IMR-90 (cell line): ENCODE measurements around the gene CSHL1. TPM values are rescaled to one million over a fixed set of nuclear protein-coding genes. Genes with fewer than 3 reads are reported as not detected.
"Not testable (repeated sequence)": the region's sequence is repeated elsewhere in the genome, so short reads cannot be mapped to it uniquely, and the experiment has no call there.

Source experiments
- ATAC-seq: fragments of 200-7000 bp; cut with Tn5 transposase; 2 replicates; pipeline ENCODE4 v1.9.1; 2020; ENCODE audit warnings: low read depth, mild to moderate bottlenecking, moderate library complexity
- BruUV-seq: library from RNA; stranded (reverse); fragments of 400-500 nt; replicated peaks from 2 replicates; lab custom pipeline; 2021; lab: Mats Ljungman, UMichigan
- CTCF ChIA-PET: fragments of 300-600 bp; formaldehyde crosslinking; extraction: SDS; loops from one replicate; lab custom pipeline; 2021; ENCODE audit warnings: antibody characterized with exemption; lab: Yijun Ruan, JAX
- POLR2A ChIA-PET: fragments of 300-600 bp; sonication (Branson Sonifier 250); formaldehyde crosslinking; loops from one replicate; lab custom pipeline; 2022; ENCODE audit warnings: antibody characterized with exemption; ENCODE audit not compliant: unreplicated experiment; lab: Charles Lee
- DNase-seq: peaks from one replicate; pipeline ENCODE4 v3.0.0; 2013
- H2AFZ ChIP-seq: replicated peaks from 2 replicates; pipeline ENCODE3; 2013; ENCODE audit warnings: low read length, mild to moderate bottlenecking; ENCODE audit not compliant: poor library complexity
- H2AK5ac ChIP-seq: 2 replicates; pipeline ENCODE4 v1.6.1; 2013; ENCODE audit warnings: low read depth, low read length, inconsistent platforms
- H2AK9ac ChIP-seq: replicated peaks from 2 replicates; pipeline ENCODE3; 2013; ENCODE audit warnings: mild to moderate bottlenecking, low read depth, low read length, moderate library complexity; ENCODE audit not compliant: poor library complexity
- H2BK120ac ChIP-seq: 2 replicates; pipeline ENCODE4 v1.6.1; 2013; ENCODE audit warnings: low read depth, low read length, inconsistent platforms
- H2BK15ac ChIP-seq: 3 replicates; pipeline ENCODE4 v1.6.1; 2013; ENCODE audit warnings: low read depth, low read length, inconsistent platforms
- H2BK20ac ChIP-seq: 2 replicates; pipeline ENCODE4 v1.6.1; 2013; ENCODE audit warnings: low read depth, mild to moderate bottlenecking, inconsistent platforms, low read length, moderate library complexity
- H2BK5ac ChIP-seq: 2 replicates; pipeline ENCODE4 v1.6.1; 2013; ENCODE audit warnings: mild to moderate bottlenecking, low read depth, low read length, inconsistent platforms; ENCODE audit not compliant: poor library complexity, severe bottlenecking
- H3K14ac ChIP-seq: replicated peaks from 2 replicates; pipeline ENCODE4 v1.6.1; 2013; ENCODE audit warnings: low read depth, low read length, inconsistent platforms
- H3K18ac ChIP-seq: 2 replicates; pipeline ENCODE4 v1.6.1; 2013; ENCODE audit warnings: low read depth, low read length, control low read depth
- H3K23ac ChIP-seq: 2 replicates; pipeline ENCODE4 v1.6.1; 2013; ENCODE audit warnings: low read depth, low read length, inconsistent platforms
- H3K27ac ChIP-seq: 2 replicates; pipeline ENCODE4 v1.5.1; 2013; ENCODE audit warnings: mild to moderate bottlenecking, control low read depth, low read length; ENCODE audit not compliant: insufficient read depth
- H3K27me3 ChIP-seq: 2 replicates; pipeline ENCODE4 v1.6.1; 2013; ENCODE audit warnings: low read length; ENCODE audit not compliant: control insufficient read depth, insufficient read depth
- H3K36me3 ChIP-seq: 2 replicates; pipeline ENCODE4 v1.6.1; 2013; ENCODE audit warnings: low read length, mixed read lengths; ENCODE audit not compliant: control insufficient read depth, insufficient read depth
- H3K4ac ChIP-seq: 2 replicates; pipeline ENCODE4 v1.6.1; 2013; ENCODE audit warnings: low read depth, low read length, inconsistent platforms
- H3K4me1 ChIP-seq: 2 replicates; pipeline ENCODE4 v1.6.1; 2013; ENCODE audit warnings: low read length, mixed read lengths; ENCODE audit not compliant: control insufficient read depth, insufficient read depth
- H3K4me2 ChIP-seq: 2 replicates; pipeline ENCODE4 v1.6.1; 2013; ENCODE audit warnings: low read depth, mild to moderate bottlenecking, control low read depth, low read length, moderate library complexity
- H3K4me3 ChIP-seq: 2 replicates; pipeline ENCODE4 v1.5.1; 2013; ENCODE audit warnings: low read depth, mild to moderate bottlenecking, control low read depth, low read length, moderate library complexity; ENCODE audit not compliant: insufficient read depth
- H3K56ac ChIP-seq: 2 replicates; pipeline ENCODE4 v1.6.1; 2013; ENCODE audit warnings: low read length, inconsistent platforms; ENCODE audit not compliant: insufficient read depth; ENCODE audit errors: extremely low read depth
- H3K79me1 ChIP-seq, 2 experiments: 2 replicates each; pipeline ENCODE4 v1.6.1; 2013; ENCODE audit warnings: low read length in 2 of 2, inconsistent platforms in 1 of 2, low read depth in 1 of 2
- H3K9ac ChIP-seq: 2 replicates; pipeline ENCODE4 v1.6.1; 2013; ENCODE audit warnings: low read depth, low read length, control low read depth
- H3K9me1 ChIP-seq: 2 replicates; pipeline ENCODE4 v1.6.1; 2013; ENCODE audit warnings: low read length, inconsistent platforms; ENCODE audit not compliant: insufficient read depth
- H3K9me3 ChIP-seq: 2 replicates; pipeline ENCODE4 v1.6.1; 2013; ENCODE audit warnings: low read length; ENCODE audit not compliant: control insufficient read depth, insufficient read depth
- H4K20me1 ChIP-seq: 2 replicates; pipeline ENCODE4 v1.6.1; 2013; ENCODE audit warnings: low read length, inconsistent platforms; ENCODE audit not compliant: insufficient read depth
- H4K5ac ChIP-seq: 2 replicates; pipeline ENCODE4 v1.6.1; 2013; ENCODE audit warnings: mild to moderate bottlenecking, low read depth, low read length, control low read depth
- H4K8ac ChIP-seq, 2 experiments: 2 replicates each; pipeline ENCODE4 v1.6.1; 2013; ENCODE audit warnings: low read depth in 2 of 2, low read length in 2 of 2, control low read depth in 1 of 2, inconsistent platforms in 1 of 2
- H4K91ac ChIP-seq: 2 replicates; pipeline ENCODE4 v1.6.1; 2013; ENCODE audit warnings: low read depth, low read length, inconsistent platforms; ENCODE audit not compliant: insufficient read depth
- WGBS, 2 experiments: methylation state at CpG; one replicate each; pipeline versions ENCODE4 v1.1.5 to v1.1.7; 2013; ENCODE audit warnings: missing lambda C conversion rate in 2 of 2; ENCODE audit not compliant: insufficient read length in 1 of 2; ENCODE audit errors: extremely low coverage in 2 of 2; 5-methylcytosine and 5-hydroxymethylcytosine counted together
- dilution Hi-C: fragments of 300-500 bp; cut with HindIII; formaldehyde crosslinking; loops from one replicate; pipeline ENCODE4 v1.14.3; 2018; ENCODE audit warnings: low sequenced_read_pairs; ENCODE audit not compliant: unreplicated experiment
- in situ Hi-C: fragments of 300-500 bp; cut with MboI; formaldehyde crosslinking; loops from 3 replicates; pipeline ENCODE4 v1.14.3; 2019; ENCODE audit warnings: low sequenced_read_pairs, inconsistent platforms, mixed read lengths
- intact Hi-C: fragments of 100-400 bp; cut with micrococcal nuclease; formaldehyde crosslinking; loops from 2 replicates; pipeline ENCODE4 v1.10.0; 2022
- polyA plus RNA-seq, 3 experiments: library from polyadenylated mRNA; depleted of rRNA; stranded (reverse); fragments of >200 nt; gene quantifications; 2 replicates each; pipeline ENCODE4 v1.2.3, GENCODE V29; 2012; ENCODE audit warnings: low replicate concordance in 1 of 3
- total RNA-seq: library from RNA; depleted of rRNA; stranded (reverse); fragments of >200 nt; gene quantifications from 2 replicates; pipeline ENCODE4 v1.2.3, GENCODE V29; 2012

Gene CSHL1
- total and polyA plus RNA-seq, 2 of the 4 experiments (the other 2 are of a cell fraction): not detected

GRCh38 chr17:63892316-63893037, 18.6 kb downstream of the CSHL1 start:
- H3K9ac ChIP-seq, in situ Hi-C loops, BruUV-seq, H2AK5ac ChIP-seq, ATAC-seq, H2BK120ac ChIP-seq, H3K4me2 ChIP-seq, H3K36me3 ChIP-seq, H3K9me3 ChIP-seq, H4K91ac ChIP-seq, H2BK5ac ChIP-seq, H4K5ac ChIP-seq, H2BK20ac ChIP-seq, H3K9me1 ChIP-seq, H3K56ac ChIP-seq, H4K8ac ChIP-seq, H4K20me1 ChIP-seq, H3K79me1 ChIP-seq, H3K4me1 ChIP-seq, H3K27ac ChIP-seq, H3K18ac ChIP-seq, POLR2A ChIA-PET, H3K4ac ChIP-seq, H2BK15ac ChIP-seq, dilution Hi-C loops, H3K4me3 ChIP-seq, H3K14ac ChIP-seq, H2AFZ ChIP-seq, DNase-seq, H2AK9ac ChIP-seq, intact Hi-C loops, H3K23ac ChIP-seq, CTCF ChIA-PET: not testable (repeated sequence)
- peaks cover 14% of the 10 kb centered on the region for H3K27me3 ChIP-seq
- WGBS, 2 experiments: no CpG with 5 or more reads among the region's 11 CpGs
